Measurements from ENCODE around the gene ACSM2B. TPM values are rescaled to one million over a fixed set of nuclear protein-coding genes. Genes with fewer than 3 reads are reported as not detected.

ACSM2B gene, protein sequence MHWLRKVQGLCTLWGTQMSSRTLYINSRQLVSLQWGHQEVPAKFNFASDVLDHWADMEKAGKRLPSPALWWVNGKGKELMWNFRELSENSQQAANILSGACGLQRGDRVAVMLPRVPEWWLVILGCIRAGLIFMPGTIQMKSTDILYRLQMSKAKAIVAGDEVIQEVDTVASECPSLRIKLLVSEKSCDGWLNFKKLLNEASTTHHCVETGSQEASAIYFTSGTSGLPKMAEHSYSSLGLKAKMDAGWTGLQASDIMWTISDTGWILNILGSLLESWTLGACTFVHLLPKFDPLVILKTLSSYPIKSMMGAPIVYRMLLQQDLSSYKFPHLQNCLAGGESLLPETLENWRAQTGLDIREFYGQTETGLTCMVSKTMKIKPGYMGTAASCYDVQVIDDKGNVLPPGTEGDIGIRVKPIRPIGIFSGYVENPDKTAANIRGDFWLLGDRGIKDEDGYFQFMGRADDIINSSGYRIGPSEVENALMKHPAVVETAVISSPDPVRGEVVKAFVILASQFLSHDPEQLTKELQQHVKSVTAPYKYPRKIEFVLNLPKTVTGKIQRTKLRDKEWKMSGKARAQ
- not detected in 2 replicates for total RNA-seq

DNA sequence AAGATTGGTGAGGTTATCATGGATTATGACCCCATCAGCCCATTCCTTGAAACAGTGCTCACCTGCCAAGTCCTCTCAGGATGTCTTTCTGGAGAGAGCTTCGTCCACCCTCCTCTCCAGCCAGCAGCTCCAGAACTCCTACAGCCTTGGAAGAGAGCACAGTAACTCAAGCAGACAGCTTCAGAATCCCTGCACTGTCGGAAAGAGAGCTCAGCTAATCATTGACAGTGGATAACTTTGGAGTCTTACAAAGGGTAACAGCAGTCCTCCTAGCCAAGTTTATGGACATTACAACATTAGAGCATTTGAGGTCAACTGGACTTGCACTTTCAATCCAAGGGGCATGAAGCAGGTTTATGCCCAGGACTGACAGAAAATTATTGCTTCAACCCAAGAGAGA is at the start of gene ACSM2B:
TSS of gene ACSM2B (minus strand) at position 223 of the 400 bp plus-strand sequence. CDS start 11,522 bp downstream, outside the sequence.

Other genes starting within 250 kb of the ACSM2B start
- gene GP2, start 248.9 kb downstream of the ACSM2B start, total RNA-seq: not detected in 2 replicates
- gene UMOD, start 223.7 kb downstream of the ACSM2B start, total RNA-seq: not detected in 2 replicates
- gene PDILT, start 171.6 kb downstream of the ACSM2B start, total RNA-seq: 0.19 and 1.1 TPM in 2 replicates
- gene ACSM5, start 166.8 kb downstream of the ACSM2B start, total RNA-seq: 43.3 and 49.9 TPM in 2 replicates
- gene ACSM2A, start 124.8 kb downstream of the ACSM2B start, total RNA-seq: 0.10 TPM in 1 of 2 replicates, not detected in the other
- 0.24 and 0.44 TPM in 2 replicates for gene ACSM1, start 121.3 kb upstream of the ACSM2B start, total RNA-seq
- gene THUMPD1, start 165.5 kb upstream of the ACSM2B start, total RNA-seq: 49.7 and 50.2 TPM in 2 replicates
- gene ACSM3, start 187.6 kb upstream of the ACSM2B start, total RNA-seq: 8.1 TPM in 2 replicates
- 6.9 and 14.8 TPM in 2 replicates for gene ERI2, start 230.1 kb upstream of the ACSM2B start, total RNA-seq
- 4.2 and 6.9 TPM in 2 replicates for gene REXO5, start 230.2 kb upstream of the ACSM2B start, total RNA-seq

Measured in cardiac ventricle fibroblast (primary cell).